ENCODE data around the gene THRB.

The THRB gene

GRCh38 chr3:24290596-24290995, 204.1 kb downstream of the THRB start:
- H3K4me3 ChIP-seq (ENCODE audit: low read depth, low read length), result no peak overlapping the region
- no peak for DNase-seq (ENCODE audit: low read depth)
- TF ChIP-seq MAX (IDR thresholded peaks at IDR 0.05; ENCODE audit: low read depth, low read length) (no peak), MYC (IDR thresholded peaks at IDR 0.05; ENCODE audit: low read depth, low read length) (no peak), CTCF (IDR thresholded peaks at IDR 0.05; ENCODE audit: low read depth, low read length) (no peak), POLR2A (IDR thresholded peaks at IDR 0.05; ENCODE audit: extremely low read depth, insufficient read length) (no peak)

GRCh38 chr3:24288496-24289236, 206.0 kb downstream of the THRB start:
- H3K4me3 ChIP-seq (ENCODE audit: low read depth, low read length), result no peak overlapping the region
- no peak for DNase-seq (ENCODE audit: low read depth)
- no peak for TF ChIP-seq MAX (IDR thresholded peaks at IDR 0.05; ENCODE audit: low read depth, low read length)
- no peak for TF ChIP-seq CTCF (IDR thresholded peaks at IDR 0.05; ENCODE audit: low read depth, low read length)
- no peak for TF ChIP-seq MYC (IDR thresholded peaks at IDR 0.05; ENCODE audit: low read depth, low read length)
- TF ChIP-seq POLR2A (IDR thresholded peaks at IDR 0.05; ENCODE audit: extremely low read depth, insufficient read length), result no peak

GRCh38 chr3:24287755-24288450, 206.7 kb downstream of the THRB start:
- TF ChIP-seq MYC (IDR thresholded peaks at IDR 0.05; ENCODE audit: low read depth, low read length) (no peak), POLR2A (IDR thresholded peaks at IDR 0.05; ENCODE audit: extremely low read depth, insufficient read length) (no peak)
- H3K4me3 ChIP-seq (ENCODE audit: low read depth, low read length), result no peak overlapping the region
- no peak for DNase-seq (ENCODE audit: low read depth)

- no peak overlapping the region for H3K4me3 ChIP-seq (ENCODE audit: low read depth, low read length)
- TF ChIP-seq CTCF (IDR thresholded peaks at IDR 0.05; ENCODE audit: low read depth, low read length), result no peak
- no peak for TF ChIP-seq MAX (IDR thresholded peaks at IDR 0.05; ENCODE audit: low read depth, low read length)
- TF ChIP-seq POLR2A (IDR thresholded peaks at IDR 0.05; ENCODE audit: extremely low read depth, insufficient read length), result no peak
- TF ChIP-seq MYC (IDR thresholded peaks at IDR 0.05; ENCODE audit: low read depth, low read length), result no peak
- no peak for DNase-seq (ENCODE audit: low read depth)
These were observed 208.2 kb downstream of the THRB start for GRCh38 chr3:24286405-24286804.

- DNase-seq (ENCODE audit: low read depth), result no peak
- H3K4me3 ChIP-seq (ENCODE audit: low read depth, low read length), result no peak overlapping the region
- TF ChIP-seq POLR2A (IDR thresholded peaks at IDR 0.05; ENCODE audit: extremely low read depth, insufficient read length) (no peak), MAX (IDR thresholded peaks at IDR 0.05; ENCODE audit: low read depth, low read length) (no peak), CTCF (IDR thresholded peaks at IDR 0.05; ENCODE audit: low read depth, low read length) (no peak), MYC (IDR thresholded peaks at IDR 0.05; ENCODE audit: low read depth, low read length) (no peak)
These were observed 216.1 kb downstream of the THRB start for GRCh38 chr3:24278543-24278942.

GRCh38 chr3:24273491-24273890, 221.2 kb downstream of the THRB start:
- no peak overlapping the region for H3K4me3 ChIP-seq (ENCODE audit: low read depth, low read length)
- no peak for TF ChIP-seq CTCF (IDR thresholded peaks at IDR 0.05; ENCODE audit: low read depth, low read length)
- TF ChIP-seq POLR2A (IDR thresholded peaks at IDR 0.05; ENCODE audit: extremely low read depth, insufficient read length), result no peak
- no peak for TF ChIP-seq MAX (IDR thresholded peaks at IDR 0.05; ENCODE audit: low read depth, low read length)
- TF ChIP-seq MYC (IDR thresholded peaks at IDR 0.05; ENCODE audit: low read depth, low read length), result no peak

More at GRCh38 chr3:24273491-24273890, 221.2 kb downstream of the THRB start:
- no peak for DNase-seq (ENCODE audit: low read depth)
